Fibroblast of skin of right biceps (primary cell): Measurements from ENCODE around the gene SSX2IP.
A peak's percentile ranks its signal among the peaks of the same experiment; 100 is the strongest.
"Not testable (repeated sequence)": the region's sequence is repeated elsewhere in the genome, so short reads cannot be mapped to it uniquely, and the experiment has no call there.

Experiments
- DNase-seq: peaks from one replicate; pipeline ENCODE4 v3.0.0-alpha.2; 2013

SSX2IP gene, protein sequence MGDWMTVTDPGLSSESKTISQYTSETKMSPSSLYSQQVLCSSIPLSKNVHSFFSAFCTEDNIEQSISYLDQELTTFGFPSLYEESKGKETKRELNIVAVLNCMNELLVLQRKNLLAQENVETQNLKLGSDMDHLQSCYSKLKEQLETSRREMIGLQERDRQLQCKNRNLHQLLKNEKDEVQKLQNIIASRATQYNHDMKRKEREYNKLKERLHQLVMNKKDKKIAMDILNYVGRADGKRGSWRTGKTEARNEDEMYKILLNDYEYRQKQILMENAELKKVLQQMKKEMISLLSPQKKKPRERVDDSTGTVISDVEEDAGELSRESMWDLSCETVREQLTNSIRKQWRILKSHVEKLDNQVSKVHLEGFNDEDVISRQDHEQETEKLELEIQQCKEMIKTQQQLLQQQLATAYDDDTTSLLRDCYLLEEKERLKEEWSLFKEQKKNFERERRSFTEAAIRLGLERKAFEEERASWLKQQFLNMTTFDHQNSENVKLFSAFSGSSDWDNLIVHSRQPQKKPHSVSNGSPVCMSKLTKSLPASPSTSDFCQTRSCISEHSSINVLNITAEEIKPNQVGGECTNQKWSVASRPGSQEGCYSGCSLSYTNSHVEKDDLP

DNA sequence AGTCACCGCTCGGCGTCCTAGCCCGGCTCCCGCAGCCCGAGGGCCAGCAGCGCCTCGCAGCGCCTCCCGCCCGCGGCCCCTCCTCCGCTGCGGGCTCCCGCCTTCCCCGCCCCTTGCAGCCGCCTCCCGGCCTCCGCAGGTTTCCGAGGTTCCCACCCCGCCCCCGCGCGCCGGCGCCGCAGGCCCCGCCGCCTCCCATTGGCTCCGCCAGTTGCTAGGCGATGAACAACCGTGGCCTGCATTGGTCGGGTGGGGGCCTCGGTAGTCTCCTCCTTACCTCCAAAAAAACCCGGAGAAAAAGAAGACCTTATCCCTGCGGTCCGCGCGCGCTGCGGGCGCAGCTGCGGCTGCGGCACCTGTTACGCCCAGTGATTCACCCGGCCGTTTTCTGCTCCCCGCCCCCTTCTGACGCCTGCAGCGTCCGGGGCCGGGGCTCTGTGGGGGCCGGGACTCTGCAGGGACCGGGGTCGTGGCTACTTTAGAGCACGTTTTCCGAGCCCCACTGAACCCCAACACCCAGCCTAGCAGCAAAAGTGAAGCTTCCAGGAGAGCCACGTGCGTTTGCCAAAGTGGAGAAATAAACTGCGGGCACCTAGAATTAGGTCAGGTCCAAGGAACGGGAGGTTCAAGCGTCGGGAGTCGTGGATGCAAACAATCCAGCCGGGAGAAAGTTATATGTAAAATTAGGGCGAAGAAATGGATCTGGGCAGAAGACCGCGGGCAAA lies at the start of gene SSX2IP:
TSS of gene SSX2IP (minus strand) at position 65 of the 725 bp plus-strand sequence. CDS start 19,242 bp downstream, outside the sequence.
- peak; percentile 95 for DNase-seq

- DNase-seq: no peak
These were observed 48.0 kb upstream of the SSX2IP start for GRCh38 chr1:84738237-84738636.

DNA sequence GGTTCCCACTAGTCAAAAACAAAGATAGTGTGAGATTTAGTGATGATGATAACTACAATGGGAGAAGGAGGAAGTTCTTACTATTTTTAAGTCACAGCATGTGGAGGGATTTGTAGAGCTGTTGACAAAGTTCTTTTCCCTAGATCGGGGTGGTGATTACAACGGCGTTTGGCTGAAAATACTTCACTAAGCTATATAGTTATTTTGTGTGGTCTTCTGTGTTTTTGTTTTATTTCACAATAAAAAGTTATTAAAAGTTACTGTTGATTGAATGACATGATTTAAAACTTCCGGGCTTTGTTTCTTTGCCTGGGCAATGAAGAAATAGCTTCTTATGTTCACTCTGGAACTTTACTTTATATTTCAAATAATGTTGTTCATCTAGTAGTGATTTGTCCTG lies 47.3 kb upstream of the SSX2IP start:
- no peak for DNase-seq

DNA sequence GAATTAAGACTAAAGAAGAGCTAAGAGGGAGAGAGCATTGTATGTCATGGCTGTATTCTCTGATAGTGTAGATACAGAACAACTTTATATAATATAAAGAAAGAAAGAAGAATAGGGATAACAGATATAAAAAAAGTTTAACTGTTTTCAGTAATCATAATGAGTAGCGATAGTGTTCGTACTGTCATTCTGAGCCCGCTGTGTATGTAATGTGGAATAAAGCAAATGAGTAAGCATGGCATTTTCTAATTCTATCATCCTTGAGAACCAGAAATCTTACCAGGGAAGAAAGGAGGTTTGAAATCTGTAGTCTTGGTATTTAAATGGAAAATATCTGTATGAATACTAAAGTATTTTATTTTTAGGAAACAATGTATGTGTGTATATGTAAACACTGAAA lies 46.7 kb upstream of the SSX2IP start:
- DNase-seq: no peak

- no peak for DNase-seq
These were observed 46.2 kb upstream of the SSX2IP start for GRCh38 chr1:84736445-84736844.

DNA sequence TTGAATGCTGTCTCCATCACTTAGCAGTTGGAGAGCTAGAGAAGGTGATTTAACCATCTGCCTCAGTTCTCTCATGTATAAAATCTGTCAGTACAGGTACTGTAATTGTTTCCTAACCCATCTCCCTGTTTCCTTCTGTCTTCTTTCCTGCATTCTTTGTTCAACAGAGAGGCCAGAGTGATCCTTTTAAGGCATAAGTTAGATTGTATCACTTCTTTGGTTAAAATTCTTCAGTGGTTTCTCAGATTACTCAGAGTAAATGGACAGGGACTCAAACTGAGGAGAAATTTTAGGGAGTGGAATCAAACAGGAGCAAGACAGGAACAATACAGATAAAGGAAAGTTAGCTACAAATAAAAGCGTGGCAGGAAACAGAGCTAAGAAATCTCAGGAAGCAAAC lies 45.2 kb upstream of the SSX2IP start:
- DNase-seq: peak; percentile 49

DNA sequence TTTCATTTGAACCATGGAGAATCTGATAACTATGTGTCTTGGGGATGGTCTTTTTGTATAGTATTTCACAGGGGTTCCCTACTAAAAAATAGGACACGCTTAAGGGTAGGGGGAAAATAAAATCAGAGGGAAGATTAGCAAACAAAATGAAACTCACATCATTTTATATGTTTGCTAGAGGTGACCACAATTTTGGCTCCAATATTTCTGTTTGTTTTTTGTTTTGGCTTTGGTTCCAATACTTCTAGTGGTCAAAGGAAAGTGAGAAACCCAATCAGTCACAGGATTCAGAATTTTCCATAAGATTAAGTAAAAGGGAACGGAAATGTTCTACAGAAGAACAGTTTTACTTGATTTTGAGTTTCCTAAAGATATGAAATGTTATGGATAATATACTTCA lies 42.3 kb upstream of the SSX2IP start:
- DNase-seq: no peak

- no peak for DNase-seq
These were observed 41.3 kb upstream of the SSX2IP start for GRCh38 chr1:84731519-84731918.

DNA sequence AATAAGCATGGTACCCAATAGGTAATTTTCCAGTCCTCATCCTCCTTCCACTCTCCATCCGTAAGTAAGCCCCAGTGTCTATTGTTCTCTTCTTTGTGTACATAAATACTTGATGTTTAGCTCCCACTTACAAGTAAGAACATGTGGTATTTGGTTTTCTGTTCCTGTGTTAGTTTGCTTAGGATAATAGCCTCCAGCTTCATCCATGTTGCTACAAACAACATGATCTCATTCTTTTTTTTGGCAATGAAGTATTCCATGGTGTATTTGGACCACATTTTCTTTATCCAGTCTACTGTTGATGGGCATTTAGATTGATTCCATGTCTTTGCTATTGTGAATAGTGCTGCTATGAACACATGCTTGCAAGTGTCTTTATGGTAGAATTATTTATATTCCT lies 37.5 kb upstream of the SSX2IP start:
- DNase-seq: not testable (repeated sequence)

GRCh38 chr1:84726593-84727499 lies 36.6 kb upstream of the SSX2IP start:
- DNase-seq: peak; percentile 49

GRCh38 chr1:84724128-84724860 lies 34.0 kb upstream of the SSX2IP start:
- DNase-seq: no peak

DNA sequence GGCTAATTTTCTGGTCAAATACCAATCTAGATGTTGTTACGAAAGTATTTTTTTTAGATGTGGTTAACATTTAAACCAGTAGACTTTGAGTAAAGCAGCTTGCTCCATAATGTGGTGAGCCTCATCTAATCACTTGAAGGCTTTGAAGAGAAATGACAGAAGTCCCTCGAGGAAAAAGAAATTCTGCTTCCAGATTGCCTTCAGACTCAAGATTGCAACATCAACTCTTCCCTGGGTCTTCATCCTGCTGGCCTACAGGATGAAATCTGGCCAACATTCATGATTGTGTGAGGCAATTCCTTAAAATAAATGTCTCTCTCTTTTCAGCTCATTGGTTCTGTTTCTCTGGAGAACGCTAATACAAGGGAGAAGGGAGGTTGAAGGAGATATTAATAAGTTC lies 32.5 kb upstream of the SSX2IP start:
- DNase-seq: peak; percentile 83

GRCh38 chr1:84721872-84722271 lies 31.6 kb upstream of the SSX2IP start:
- not testable (repeated sequence) for DNase-seq

DNA sequence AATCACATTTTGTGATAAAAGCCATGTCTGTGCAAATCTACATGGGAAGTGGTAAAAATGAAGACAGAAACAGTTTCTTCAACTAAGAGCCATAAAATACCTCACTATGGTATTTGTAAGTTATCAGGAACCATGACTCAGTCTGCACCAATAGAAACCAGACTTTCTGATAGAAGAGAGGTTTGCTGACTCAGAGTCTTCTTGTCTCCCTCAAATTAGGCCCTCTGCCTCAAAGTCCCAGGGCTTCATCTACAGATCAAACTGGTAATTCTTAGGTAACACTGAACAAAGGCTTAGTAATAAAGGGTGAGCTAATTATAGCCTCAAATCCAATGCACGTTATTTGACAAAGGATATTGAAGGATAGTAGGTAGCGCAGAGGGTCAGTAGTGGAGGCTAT lies 30.9 kb upstream of the SSX2IP start:
- peak; percentile 90 for DNase-seq

- no peak for DNase-seq
These were observed 30.0 kb upstream of the SSX2IP start for GRCh38 chr1:84720221-84720780.

GRCh38 chr1:84719543-84720217 lies 29.4 kb upstream of the SSX2IP start:
- peak; percentile 51 for DNase-seq

- no peak for DNase-seq
These were observed 25.2 kb upstream of the SSX2IP start for GRCh38 chr1:84715342-84716019.

DNA sequence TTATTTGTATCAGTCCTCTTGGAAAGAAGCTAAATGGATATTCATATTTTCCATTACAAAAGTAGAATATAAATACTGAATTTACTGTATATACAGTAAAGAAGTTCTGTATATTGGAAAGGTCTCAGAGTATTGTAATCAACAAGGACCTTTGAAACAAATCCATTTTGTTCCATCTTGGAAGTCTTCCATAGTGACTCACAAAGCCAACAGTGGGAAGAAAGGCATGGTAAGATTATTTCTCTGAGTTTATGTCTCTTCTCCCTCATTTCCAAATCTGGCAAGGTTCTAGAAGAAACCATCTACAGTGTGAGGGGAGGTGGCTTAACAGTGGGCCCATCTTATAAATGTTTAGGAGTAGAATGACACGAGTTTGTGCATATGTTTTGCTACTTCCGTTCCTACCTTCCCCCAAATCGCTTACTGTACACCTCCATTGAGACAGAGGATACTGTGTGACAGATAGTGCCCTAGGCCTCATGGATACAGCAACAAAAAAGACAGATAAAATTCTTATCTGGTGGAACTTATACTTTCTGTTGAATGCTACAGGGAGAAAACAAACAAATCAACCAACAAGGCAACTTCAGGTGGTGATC lies 22.1 kb upstream of the SSX2IP start:
- DNase-seq: peak; percentile 91

- DNase-seq: no peak
These were observed 21.6 kb upstream of the SSX2IP start for GRCh38 chr1:84711869-84712268.

GRCh38 chr1:84711121-84711520 lies 20.9 kb upstream of the SSX2IP start:
- no peak for DNase-seq
